ENCODE data around the gene PPP1R12A.

PPP1R12A gene

DNA sequence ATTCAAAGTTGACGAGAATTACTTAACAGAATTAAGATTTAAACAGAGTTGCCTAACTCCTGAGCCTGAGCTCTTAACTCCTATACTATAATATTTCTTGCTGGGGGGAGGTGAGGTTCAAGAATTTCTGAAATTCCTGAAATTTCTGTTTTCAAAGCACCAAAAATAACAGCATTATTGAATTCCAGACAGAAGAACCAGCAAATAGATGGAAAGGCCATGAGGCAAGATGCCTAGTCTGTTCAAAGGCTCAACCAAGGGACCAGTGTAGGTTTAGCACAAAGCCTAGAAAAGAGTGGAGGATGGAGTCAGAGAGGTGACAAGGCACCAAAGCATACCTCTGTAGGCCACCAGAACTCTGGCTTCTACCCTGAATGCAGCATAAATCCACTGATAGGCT, 76.4 kb downstream of the PPP1R12A start:
- no peaks in the 10 kb centered on the region for H3K9me3 ChIP-seq (ENCODE audit: control insufficient read depth, insufficient read depth, low read length)
- no peaks in the 10 kb centered on the region for H3K4me1 ChIP-seq (ENCODE audit: insufficient read depth, low read length)
- H3K36me3 ChIP-seq (ENCODE audit: insufficient read depth, low read length), result no peaks in the 10 kb centered on the region
- H3K9ac ChIP-seq (ENCODE audit: low read depth, low read length), result no peak overlapping the region

DNA sequence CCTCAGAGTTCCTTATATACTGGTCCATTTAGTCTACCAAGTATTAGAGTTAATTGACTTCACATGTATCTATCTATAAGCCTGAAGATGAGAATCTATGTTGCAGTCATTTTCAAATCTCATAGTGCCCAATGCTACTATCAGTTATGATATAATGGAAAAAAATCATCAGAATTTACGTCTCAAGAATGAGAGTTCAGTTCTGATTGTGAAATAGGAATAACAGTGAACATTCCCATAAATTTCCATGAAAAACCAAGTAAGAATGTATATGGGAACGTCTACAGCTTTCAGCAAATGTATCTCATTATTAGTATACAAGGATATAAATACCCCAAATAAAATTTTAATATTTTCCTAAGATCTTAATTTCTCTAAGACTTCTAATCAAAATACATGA, 77.2 kb downstream of the PPP1R12A start:
- no peaks in the 10 kb centered on the region for H3K9me3 ChIP-seq (ENCODE audit: control insufficient read depth, insufficient read depth, low read length)
- no peaks in the 10 kb centered on the region for H3K36me3 ChIP-seq (ENCODE audit: insufficient read depth, low read length)
- no peaks in the 10 kb centered on the region for H3K4me1 ChIP-seq (ENCODE audit: insufficient read depth, low read length)
- no peak overlapping the region for H3K9ac ChIP-seq (ENCODE audit: low read depth, low read length)

DNA sequence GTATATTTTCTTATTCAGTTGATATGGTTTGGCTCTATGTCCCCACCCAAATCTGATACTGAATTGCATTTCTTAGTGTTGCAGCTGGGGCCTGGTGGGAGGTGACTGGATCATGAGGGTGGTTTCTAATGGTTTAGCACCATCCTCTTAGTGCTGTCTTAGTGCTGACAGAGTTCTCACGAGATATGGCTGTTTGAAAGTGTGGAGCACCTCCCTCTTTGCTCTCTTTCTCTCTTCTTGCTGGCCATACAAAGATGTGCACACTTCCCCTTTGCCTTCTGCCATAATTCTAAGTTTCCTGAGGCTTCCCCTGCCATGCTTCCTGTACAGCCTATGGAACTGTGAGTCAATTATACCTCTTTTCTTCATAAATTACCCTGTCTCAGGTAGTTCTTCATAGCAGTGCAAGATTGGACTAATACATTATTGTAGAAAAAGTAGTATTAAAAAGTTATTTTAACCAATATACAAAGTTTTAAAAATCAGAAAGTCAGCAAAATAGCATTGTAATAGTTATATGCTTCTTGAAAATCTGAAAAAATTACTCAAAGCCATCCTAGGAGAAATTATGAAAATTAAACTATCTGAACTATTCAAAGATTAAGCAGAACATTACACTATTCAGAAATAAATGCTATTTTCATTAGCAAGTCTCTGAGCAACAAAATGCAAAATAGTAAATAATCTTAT, 84.1 kb downstream of the PPP1R12A start:
- no peak overlapping the region for H3K9ac ChIP-seq (ENCODE audit: low read depth, low read length)
- no peaks in the 10 kb centered on the region for H3K36me3 ChIP-seq (ENCODE audit: insufficient read depth, low read length)
- H3K4me1 ChIP-seq (ENCODE audit: insufficient read depth, low read length), result peaks cover 7% of the 10 kb centered on the region
- H3K9me3 ChIP-seq (ENCODE audit: control insufficient read depth, insufficient read depth, low read length), result no peaks in the 10 kb centered on the region

DNA sequence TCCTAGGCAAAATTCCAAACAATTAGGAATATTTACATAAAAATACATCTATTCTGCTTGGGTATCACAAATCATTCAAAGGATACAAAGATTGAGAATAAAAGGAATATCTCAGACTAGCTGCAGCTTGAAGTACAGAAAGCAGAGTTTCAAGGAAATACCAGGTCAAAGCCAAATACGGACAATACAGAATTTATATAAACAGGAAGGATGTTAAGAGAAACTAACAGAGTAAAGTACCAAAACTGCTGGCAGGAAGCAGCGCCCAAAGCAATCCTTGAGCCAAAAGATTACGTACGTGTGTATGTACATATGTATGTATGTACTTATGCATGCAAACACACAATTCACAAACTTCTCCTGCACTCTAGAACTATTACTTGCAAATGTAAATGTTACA, 86.6 kb downstream of the PPP1R12A start:
- Histone ChIP-seq H3K9me3 (ENCODE audit: control insufficient read depth, insufficient read depth, low read length) (no peaks in the 10 kb centered on the region), H3K4me1 (ENCODE audit: insufficient read depth, low read length) (peaks cover 14% of the 10 kb centered on the region), H3K9ac (ENCODE audit: low read depth, low read length) (no peak overlapping the region), H3K36me3 (ENCODE audit: insufficient read depth, low read length) (no peaks in the 10 kb centered on the region)

DNA sequence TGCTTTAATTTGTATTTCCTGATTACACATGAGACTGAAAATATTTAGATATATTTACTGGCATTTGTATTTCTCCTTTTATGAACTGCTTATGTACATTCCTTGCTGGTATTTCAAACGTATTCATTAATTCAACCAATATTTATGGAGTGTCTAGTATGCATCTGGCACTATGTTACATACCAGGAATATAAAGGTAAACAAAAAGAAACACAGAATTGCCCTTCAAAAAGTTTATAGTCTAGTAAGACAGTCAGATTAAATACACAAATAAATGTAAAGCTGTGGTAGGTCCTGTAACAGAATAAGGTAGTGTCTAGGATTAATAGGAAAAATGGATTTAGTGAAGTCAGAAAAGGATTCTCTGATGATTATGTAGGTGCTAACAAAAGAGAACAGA, 87.5 kb downstream of the PPP1R12A start:
- H3K9me3 ChIP-seq (ENCODE audit: control insufficient read depth, insufficient read depth, low read length), result no peaks in the 10 kb centered on the region

DNA sequence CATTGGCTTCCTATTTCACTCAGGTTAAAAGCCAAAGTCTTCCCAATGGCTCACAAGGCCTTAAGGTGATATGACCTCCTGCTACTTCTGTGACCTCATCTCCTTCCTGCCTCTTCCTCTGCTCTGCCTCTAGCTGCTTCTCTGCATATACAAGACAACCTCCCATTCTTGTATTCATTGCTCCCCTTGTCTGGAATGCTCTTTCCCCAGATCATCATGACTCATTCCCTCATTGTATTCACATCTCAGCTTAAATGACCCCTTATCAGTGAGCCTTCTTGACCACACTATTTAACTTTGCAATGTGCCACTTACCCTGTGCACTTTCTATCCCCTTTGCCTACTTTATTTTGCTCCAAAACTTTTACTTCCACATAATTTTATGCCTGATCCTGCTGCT, 90.2 kb downstream of the PPP1R12A start:
- H3K9me3 ChIP-seq (ENCODE audit: control insufficient read depth, insufficient read depth, low read length), result peaks cover 2% of the 10 kb centered on the region; the same call in 1 of the 2 replicates
- H3K9ac ChIP-seq (ENCODE audit: low read depth, low read length), result no peak overlapping the region
- peaks cover 14% of the 10 kb centered on the region for H3K4me1 ChIP-seq (ENCODE audit: insufficient read depth, low read length)
- 0 out of 2 replicates have a peak, but pooled peaks cover 2% of the 10 kb centered on the region for H3K36me3 ChIP-seq (ENCODE audit: insufficient read depth, low read length)

More for the DNA sequence above, 87.5 kb downstream of the PPP1R12A start:
- Histone ChIP-seq H3K4me1 (ENCODE audit: insufficient read depth, low read length) (peaks cover 14% of the 10 kb centered on the region), H3K9ac (ENCODE audit: low read depth, low read length) (no peak overlapping the region), H3K36me3 (ENCODE audit: insufficient read depth, low read length) (no peaks in the 10 kb centered on the region)

DNA sequence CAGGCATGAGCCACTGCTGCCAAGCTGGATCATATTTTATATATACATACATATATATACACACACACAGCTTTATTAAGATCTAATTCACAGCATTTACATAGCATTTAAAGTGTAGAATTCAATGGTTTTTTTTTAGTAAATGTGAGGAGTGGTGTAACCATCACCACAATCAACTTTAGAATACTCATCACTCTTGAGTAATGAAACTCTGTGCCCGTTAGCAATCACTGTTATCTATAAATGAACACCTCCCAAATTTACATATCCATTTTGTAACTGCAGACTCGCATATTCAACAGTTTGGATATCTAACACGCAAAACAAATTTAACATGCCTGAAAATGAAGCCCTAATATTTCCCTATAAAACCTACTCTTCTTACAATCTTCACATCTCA, 90.9 kb downstream of the PPP1R12A start:
- Histone ChIP-seq H3K4me1 (ENCODE audit: insufficient read depth, low read length) (peaks cover 14% of the 10 kb centered on the region), H3K9ac (ENCODE audit: low read depth, low read length) (no peak overlapping the region), H3K9me3 (ENCODE audit: control insufficient read depth, insufficient read depth, low read length) (peaks cover 7% of the 10 kb centered on the region), H3K36me3 (ENCODE audit: insufficient read depth, low read length) (peaks cover 9% of the 10 kb centered on the region)

DNA sequence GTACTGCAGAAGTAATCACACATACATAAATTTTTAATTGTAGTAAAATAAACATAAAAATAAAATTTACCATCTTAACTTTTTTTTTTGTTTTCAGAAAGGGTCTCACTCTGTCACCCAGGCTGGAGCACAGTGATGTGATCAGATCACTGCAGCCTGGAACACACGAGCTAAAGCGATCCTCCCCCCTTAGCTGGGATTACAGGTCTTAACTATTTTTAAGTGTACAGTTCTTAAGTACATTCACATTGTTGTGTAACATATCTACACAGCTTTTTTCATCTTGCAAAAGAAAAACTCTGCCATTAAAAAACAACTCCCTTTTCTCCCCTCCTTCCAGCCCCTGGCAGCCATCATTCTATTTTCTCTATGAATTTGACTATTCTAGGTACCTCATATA, 92.3 kb downstream of the PPP1R12A start:
- peaks cover 20% of the 10 kb centered on the region for H3K9me3 ChIP-seq (ENCODE audit: control insufficient read depth, insufficient read depth, low read length)
- peaks cover 11% of the 10 kb centered on the region for H3K36me3 ChIP-seq (ENCODE audit: insufficient read depth, low read length)
- peaks cover 8% of the 10 kb centered on the region; the same call in 1 of the 2 replicates for H3K4me1 ChIP-seq (ENCODE audit: insufficient read depth, low read length)
- H3K9ac ChIP-seq (ENCODE audit: low read depth, low read length), result no peak overlapping the region

DNA sequence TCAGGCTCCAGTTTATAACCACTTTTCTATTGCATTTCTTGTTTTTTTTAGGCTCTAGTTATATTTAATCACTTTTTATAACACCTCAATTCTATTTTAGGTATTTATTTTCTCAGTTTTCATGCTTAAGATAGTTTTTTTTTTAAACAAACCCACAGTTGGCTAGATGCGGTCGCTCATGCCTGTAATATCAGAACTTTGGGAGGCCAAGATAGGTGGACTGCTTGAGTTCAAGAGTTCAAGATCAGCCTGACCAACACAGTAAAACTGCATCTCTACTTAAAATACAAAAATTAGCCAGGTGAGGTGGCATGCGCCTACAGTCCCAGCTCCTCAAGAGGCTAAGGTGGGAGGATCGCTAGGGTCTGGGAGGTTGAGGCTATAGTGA, 93.0 kb downstream of the PPP1R12A start:
- Histone ChIP-seq H3K9ac (ENCODE audit: low read depth, low read length) (no peak overlapping the region), H3K36me3 (ENCODE audit: insufficient read depth, low read length) (peaks cover 11% of the 10 kb centered on the region)

DNA sequence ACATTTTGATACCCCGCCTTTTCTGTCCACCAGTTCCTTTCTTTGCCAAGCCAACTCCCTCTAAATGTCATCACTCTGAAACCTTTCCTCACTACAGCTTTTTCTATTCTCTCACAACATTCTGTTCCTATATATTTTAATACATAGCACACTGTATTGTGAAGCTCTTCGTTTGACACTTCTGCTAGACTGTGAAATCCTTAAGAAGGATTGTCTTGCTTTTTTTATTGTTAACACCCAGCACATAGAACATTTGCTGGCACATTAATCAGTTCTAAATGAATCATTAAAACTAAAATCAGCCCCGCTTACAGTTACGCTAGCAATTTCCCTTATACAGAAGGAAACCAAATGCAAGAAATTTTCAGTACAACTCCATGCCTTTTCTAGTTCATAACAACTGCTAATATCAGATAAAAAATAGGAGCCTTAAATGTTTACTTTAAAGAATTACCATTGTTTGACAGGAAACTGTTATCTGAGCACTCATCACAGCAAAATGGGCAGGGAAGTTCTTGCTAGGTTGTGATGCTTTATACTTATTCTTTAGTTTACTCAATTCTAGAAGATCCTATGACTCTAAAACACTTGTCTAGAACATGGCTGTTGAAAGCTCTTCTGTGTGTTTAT, 93.5 kb downstream of the PPP1R12A start:
- H3K4me1 ChIP-seq (ENCODE audit: insufficient read depth, low read length), result peaks cover 8% of the 10 kb centered on the region; the same call in 1 of the 2 replicates
- H3K36me3 ChIP-seq (ENCODE audit: insufficient read depth, low read length), result peaks cover 11% of the 10 kb centered on the region
- H3K9ac ChIP-seq (ENCODE audit: low read depth, low read length), result no peak overlapping the region
- peaks cover 20% of the 10 kb centered on the region for H3K9me3 ChIP-seq (ENCODE audit: control insufficient read depth, insufficient read depth, low read length)

More for the DNA sequence above, 93.0 kb downstream of the PPP1R12A start:
- peaks cover 8% of the 10 kb centered on the region; the same call in 1 of the 2 replicates for H3K4me1 ChIP-seq (ENCODE audit: insufficient read depth, low read length)
- peaks cover 20% of the 10 kb centered on the region for H3K9me3 ChIP-seq (ENCODE audit: control insufficient read depth, insufficient read depth, low read length)

DNA sequence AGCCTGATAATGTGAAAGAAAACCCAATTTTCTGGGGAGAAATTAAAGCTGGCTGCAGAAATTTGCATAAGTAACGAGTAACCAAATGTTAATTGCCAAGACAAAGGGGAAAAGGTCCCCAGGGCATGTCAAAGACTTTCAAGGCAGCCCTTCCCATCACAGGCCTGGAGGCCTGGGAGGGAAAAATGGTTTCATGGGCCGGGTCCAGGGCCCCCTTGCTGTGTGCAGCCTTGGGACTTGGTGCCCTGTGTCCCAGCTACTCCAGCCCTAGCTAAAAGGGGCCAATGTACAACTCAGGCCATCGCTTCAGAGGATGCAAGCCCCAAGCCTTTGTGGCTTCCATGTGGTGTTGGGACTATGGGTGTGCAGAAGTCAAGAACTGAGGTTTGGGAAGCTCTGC, 96.5 kb downstream of the PPP1R12A start:
- Histone ChIP-seq H3K36me3 (ENCODE audit: insufficient read depth, low read length) (peaks cover 14% of the 10 kb centered on the region), H3K4me1 (ENCODE audit: insufficient read depth, low read length) (no peaks in the 10 kb centered on the region), H3K9ac (ENCODE audit: low read depth, low read length) (no peak overlapping the region), H3K9me3 (ENCODE audit: control insufficient read depth, insufficient read depth, low read length) (peaks cover 20% of the 10 kb centered on the region)

DNA sequence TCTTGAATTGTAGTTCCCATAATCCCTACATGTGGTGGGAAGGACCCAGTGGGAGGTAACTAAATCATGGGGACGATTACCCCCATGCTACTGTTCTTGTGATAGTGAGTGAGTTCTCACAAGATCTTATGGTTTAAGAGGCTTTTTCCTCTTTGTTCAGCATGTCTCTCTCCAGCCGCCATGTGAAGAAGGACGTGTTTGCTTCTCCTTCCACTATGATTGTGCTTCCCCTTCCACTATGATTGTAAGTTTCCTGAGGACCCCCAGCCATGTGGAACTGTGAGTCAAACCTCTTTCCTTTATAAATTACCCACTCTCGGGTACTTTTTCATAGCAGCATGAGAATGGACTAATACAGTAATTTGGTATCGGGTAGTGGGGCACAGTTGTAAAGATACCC, 97.3 kb downstream of the PPP1R12A start:
- Histone ChIP-seq H3K36me3 (ENCODE audit: insufficient read depth, low read length) (peaks cover 14% of the 10 kb centered on the region), H3K9me3 (ENCODE audit: control insufficient read depth, insufficient read depth, low read length) (peaks cover 20% of the 10 kb centered on the region), H3K4me1 (ENCODE audit: insufficient read depth, low read length) (no peaks in the 10 kb centered on the region), H3K9ac (ENCODE audit: low read depth, low read length) (no peak overlapping the region)

DNA sequence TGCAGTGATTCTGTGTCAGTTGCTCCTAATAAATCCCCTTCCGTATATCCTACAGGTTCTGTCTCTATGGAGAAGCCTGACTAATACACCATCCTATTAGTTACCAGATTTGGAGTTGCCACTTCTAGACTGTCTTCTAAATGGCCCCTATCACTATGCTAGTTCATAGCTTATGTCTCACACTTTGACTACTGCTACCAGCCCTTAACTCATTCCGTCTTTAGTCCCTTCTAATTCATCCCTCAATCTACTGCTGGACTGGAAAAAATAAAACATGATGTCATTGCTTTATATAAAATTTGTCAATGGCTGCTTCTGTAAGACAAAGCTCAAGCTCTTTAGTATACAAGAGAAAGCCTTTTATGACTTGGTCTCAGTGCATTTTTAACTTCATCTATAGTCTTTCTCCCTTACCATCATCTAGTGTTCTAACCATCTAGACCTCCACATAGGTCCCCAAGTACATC, 99.5 kb downstream of the PPP1R12A start:
- no peak overlapping the region for H3K9ac ChIP-seq (ENCODE audit: low read depth, low read length)
- no peaks in the 10 kb centered on the region for H3K4me1 ChIP-seq (ENCODE audit: insufficient read depth, low read length)
- peaks cover 20% of the 10 kb centered on the region for H3K9me3 ChIP-seq (ENCODE audit: control insufficient read depth, insufficient read depth, low read length)
- H3K36me3 ChIP-seq (ENCODE audit: insufficient read depth, low read length), result peaks cover 12% of the 10 kb centered on the region

DNA sequence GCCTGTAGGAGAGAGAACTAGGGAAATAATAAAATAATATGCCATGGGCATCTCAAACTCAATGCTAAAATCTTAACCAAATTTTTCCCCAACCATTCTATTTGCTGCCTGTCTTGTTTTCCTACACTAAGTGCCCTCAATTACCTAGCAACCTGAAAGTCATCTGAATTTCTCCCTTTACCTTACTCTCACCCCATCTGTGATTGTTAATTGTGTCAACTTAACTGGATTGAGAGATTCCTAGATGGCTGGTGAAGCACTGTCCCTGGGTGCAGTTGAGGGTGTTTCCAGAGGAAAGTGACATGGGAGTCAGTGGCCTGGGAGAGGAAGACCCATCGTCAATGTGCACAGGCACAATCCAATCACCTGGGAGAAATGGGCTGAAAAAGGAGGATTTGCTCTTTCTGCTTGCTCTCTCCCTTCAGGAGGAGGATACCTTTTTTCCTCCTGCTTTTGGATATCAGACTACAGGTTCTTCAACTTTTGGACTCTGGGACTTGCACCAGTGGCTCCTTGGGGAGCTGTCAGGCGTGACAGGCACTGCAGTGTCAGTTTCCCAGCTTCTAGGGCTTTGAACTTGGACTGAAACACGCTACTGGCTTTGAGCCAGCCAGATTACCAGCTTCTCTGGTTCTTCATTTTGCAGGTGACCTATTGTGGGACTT, 100.1 kb downstream of the PPP1R12A start:
- Histone ChIP-seq H3K9me3 (ENCODE audit: control insufficient read depth, insufficient read depth, low read length) (peaks cover 18% of the 10 kb centered on the region), H3K36me3 (ENCODE audit: insufficient read depth, low read length) (peaks cover 12% of the 10 kb centered on the region), H3K9ac (ENCODE audit: low read depth, low read length) (no peak overlapping the region), H3K4me1 (ENCODE audit: insufficient read depth, low read length) (no peaks in the 10 kb centered on the region)

DNA sequence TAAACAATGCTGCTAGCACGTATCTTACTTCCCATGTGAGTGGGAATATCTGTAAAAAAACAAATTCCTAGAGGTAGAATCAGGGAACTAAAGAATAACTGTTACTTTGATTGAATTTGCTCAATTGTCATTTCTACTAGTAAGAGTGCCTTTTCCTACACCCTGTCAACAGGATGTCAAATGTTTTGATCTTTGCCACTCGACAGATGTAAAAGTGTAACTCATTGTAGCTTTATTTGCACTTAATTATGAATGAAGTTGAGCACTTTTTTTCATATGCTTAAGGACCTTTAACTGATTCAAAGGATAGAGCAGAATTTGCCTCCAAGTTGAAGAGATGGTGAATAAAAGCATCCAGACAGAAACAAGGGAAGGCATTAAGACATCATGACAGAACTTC, 104.5 kb downstream of the PPP1R12A start:
- Histone ChIP-seq H3K36me3 (ENCODE audit: insufficient read depth, low read length) (peaks cover 4% of the 10 kb centered on the region; the same call in 1 of the 2 replicates), H3K4me1 (ENCODE audit: insufficient read depth, low read length) (no peaks in the 10 kb centered on the region), H3K9me3 (ENCODE audit: control insufficient read depth, insufficient read depth, low read length) (no peaks in the 10 kb centered on the region), H3K9ac (ENCODE audit: low read depth, low read length) (no peak overlapping the region)

Data from ES-I3 (cell line).